GM10266 (cell line): ENCODE results near the gene TMED6.
"Not testable (repeated sequence)": the region's sequence is repeated elsewhere in the genome, so short reads cannot be mapped to it uniquely, and the experiment has no call there.

Source experiments
- DNase-seq: peaks from one replicate; pipeline ENCODE4 v3.0.0; 2012; ENCODE audit errors: extremely low spot score
- TF ChIP-seq, protein P1 (sequence below): IDR thresholded peaks from 2 replicates; pipeline ENCODE4 v1.5.1; 2012; ENCODE audit warnings: mild to moderate bottlenecking, low read depth; ENCODE audit not compliant: control insufficient read depth, insufficient read depth; ENCODE audit errors: missing control alignments

Gene TMED6

DNA sequence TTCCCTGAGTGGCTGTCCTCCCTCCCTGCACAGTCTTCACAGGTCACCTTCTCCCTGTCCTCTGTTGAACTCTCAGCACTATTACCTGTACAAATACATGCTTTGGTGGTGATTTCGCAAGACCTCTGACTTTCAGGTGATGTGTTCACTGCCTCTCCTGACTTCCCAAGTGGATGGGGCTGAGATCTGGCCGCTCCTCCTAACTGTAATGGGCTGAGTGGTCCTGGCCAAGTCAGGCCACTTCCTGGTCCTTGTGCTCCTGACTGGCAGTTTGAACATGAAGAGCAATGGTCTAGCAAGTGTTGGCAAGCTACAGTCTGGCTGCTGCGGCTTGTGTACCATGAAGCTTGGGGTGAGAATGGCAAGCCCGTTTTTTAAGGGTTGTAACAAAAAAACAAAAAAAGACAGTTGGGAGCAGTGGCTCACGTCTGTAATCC, 11.7 kb upstream of the TMED6 start:
- TF ChIP-seq, protein P1, sequence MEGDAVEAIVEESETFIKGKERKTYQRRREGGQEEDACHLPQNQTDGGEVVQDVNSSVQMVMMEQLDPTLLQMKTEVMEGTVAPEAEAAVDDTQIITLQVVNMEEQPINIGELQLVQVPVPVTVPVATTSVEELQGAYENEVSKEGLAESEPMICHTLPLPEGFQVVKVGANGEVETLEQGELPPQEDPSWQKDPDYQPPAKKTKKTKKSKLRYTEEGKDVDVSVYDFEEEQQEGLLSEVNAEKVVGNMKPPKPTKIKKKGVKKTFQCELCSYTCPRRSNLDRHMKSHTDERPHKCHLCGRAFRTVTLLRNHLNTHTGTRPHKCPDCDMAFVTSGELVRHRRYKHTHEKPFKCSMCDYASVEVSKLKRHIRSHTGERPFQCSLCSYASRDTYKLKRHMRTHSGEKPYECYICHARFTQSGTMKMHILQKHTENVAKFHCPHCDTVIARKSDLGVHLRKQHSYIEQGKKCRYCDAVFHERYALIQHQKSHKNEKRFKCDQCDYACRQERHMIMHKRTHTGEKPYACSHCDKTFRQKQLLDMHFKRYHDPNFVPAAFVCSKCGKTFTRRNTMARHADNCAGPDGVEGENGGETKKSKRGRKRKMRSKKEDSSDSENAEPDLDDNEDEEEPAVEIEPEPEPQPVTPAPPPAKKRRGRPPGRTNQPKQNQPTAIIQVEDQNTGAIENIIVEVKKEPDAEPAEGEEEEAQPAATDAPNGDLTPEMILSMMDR, result no peak

DNA sequence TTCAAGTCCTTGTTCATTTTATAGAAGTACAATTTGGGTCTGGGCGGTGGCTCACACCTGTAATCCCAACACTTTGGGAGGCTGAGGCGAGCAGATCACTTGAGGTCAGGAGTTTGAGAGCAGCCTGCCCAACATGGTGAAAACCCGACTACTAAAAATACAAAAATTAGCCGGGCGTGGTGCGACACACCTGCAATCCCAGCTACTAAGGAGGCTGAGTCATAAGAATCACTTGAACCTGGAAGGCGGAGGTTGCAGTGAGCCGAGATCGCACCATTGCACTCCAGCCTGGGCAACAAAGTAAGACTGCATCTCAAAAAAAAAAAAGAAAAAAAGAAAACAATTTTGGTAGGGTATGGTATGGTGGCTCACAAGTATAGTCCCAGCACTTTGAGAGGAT, 8.5 kb upstream of the TMED6 start:
- DNase-seq, result not testable (repeated sequence)

More for the DNA sequence above, 11.7 kb upstream of the TMED6 start:
- DNase-seq, result no peak

DNA sequence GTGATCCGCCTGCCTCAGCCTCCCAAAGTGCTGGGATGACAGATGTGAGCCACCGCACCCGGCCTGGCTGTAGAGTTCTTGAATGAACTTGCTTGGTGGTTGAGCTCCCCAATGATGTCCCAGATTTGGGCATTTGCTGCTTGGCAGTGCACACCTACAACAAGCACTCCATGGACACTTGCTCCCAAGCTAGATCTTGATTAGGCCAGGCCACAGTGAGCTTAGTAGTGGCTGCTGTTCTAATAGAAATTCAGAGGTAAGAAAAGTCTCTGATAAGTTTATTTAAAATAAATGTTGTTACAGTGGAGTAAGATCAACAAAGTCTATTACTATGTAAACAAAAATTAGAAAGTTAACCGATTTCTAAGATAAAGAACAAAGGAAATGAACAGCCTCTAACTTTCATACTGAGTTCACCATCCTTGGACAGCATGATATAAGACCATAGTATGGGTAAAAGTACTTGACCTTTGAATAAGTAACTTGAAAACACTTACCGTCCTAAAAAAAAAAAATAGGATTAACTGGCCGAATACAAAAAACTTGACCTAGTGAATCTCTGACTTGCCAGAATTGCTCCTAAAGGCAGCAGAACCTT, 951 bp downstream of the TMED6 start:
- DNase-seq, result no peak
- TF ChIP-seq, protein P1, result no peak

- TF ChIP-seq, protein P1, result no peak
- no peak for DNase-seq
These were observed 2.0 kb downstream of the TMED6 start for GRCh38 chr16:69349536-69349935.

DNA sequence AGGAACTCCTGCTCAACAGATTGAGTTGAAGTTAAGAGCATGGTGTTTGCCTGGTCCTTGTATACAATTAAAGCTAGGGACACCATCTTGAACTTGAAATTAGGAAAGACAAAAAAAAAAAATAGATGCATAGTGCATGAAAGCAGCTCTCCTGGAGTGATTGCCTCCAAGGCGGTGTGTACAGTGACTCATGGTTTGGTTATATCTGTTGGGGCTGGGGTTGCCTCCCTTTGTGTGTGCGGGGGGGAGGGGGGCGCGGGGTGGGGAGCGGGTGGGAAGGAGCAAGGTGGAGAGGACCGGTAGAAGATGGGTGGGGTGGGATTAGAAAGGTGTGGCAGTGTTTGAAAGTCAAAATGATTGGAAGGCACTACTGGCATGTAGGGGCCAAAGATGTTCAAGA, 3.4 kb downstream of the TMED6 start:
- DNase-seq, result no peak
- TF ChIP-seq, protein P1, result no peak

DNA sequence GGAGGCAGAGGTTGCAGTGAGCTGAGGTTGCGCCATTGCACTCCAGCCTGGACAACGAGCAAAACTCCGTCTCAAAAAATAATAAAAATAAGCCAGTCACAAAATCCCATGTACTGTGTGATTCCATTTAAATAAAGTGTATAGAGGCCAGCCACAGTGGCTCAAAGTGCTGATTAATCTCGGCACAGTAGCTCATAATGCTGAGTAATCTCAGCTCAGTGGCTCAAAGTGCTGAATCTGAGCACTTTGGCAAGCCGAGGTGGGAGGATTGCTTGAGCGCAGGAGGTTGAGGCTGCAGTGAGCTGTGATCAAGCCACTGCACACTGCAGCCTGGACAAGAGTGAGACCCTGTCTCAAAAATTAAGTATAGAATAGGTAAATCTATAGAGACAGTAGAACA, 4.9 kb downstream of the TMED6 start:
- no peak for DNase-seq
- TF ChIP-seq, protein P1, result no peak

DNA sequence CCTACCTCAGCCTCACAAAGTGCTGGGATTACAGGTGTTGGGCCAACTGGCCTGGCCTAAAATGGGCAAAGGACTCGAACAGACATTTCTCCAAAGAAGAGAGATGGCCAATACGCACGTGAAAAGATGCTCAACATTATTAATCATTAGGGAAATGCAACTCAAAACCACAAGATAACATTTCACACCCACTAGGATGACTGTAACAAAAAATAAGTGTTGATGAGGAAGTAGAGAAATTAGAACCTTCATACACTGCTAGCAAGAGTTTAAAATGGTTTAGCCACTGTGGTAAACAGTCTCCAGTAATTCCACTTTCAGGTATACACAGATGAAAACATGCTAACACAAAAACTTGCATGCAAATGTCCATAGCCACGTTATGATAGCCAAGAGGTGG, 5.7 kb downstream of the TMED6 start:
- TF ChIP-seq, protein P1, result no peak
- no peak for DNase-seq

- no peak for DNase-seq
- TF ChIP-seq, protein P1, result no peak
These were observed 7.4 kb downstream of the TMED6 start for GRCh38 chr16:69344171-69344570.
